ENCODE results near the gene KLHL11. TPM values are rescaled to one million over a fixed set of nuclear protein-coding genes. Genes with fewer than 3 reads are reported as not detected.

KLHL11 gene
- polyA plus RNA-seq, 2 donors, result 0.59 to 0.74 TPM

DNA sequence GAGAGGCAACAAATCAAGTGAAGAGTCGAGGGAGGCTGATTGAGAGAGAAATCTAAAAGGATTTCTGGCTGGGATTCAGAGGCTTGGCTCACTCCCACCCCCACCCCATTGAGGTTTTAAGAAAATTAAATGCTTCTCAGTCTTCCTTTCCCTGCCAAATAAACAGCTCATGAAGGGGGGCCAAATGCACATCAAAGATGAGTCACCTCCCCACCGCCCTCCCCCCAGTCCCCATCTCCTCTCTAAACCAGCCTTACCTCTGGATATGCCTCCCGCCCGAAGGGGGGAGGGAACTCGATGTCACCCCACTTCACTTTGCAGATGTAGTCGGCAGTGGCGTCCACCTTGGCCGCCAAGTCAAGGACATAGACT lies 41.9 kb upstream of the KLHL11 start:
- WGBS, 2 donors, result 79 to 83% methylated on average over 8 of the region's 8 CpGs
- no peaks in the 10 kb centered on the region for H3K27me3 ChIP-seq (ENCODE audit: control insufficient read depth in 1 of 2, insufficient read depth in 2 of 2, low read length in 2 of 2)
- no peaks in the 10 kb centered on the region for H3K9me3 ChIP-seq (ENCODE audit: control insufficient read depth in 2 of 2, insufficient read depth in 1 of 2, low read depth in 1 of 2, low read length in 1 of 2)
- H3K4me3 ChIP-seq (ENCODE audit: low read depth in 1 of 2, low read length in 2 of 2), result no peak overlapping the region
- H3K27ac ChIP-seq (ENCODE audit: low read depth in 2 of 2, low read length in 1 of 2), result no peak overlapping the region
- H3K36me3 ChIP-seq (ENCODE audit: control insufficient read depth in 2 of 2, insufficient read depth in 2 of 2, low read length in 1 of 2), result peaks cover 38 to 70% of the 10 kb centered on the region in 2 donors
- H3K4me1 ChIP-seq (ENCODE audit: control insufficient read depth in 2 of 2, insufficient read depth in 2 of 2, low read length in 1 of 2), result peaks cover 0 to 5% of the 10 kb centered on the region in 2 donors

DNA sequence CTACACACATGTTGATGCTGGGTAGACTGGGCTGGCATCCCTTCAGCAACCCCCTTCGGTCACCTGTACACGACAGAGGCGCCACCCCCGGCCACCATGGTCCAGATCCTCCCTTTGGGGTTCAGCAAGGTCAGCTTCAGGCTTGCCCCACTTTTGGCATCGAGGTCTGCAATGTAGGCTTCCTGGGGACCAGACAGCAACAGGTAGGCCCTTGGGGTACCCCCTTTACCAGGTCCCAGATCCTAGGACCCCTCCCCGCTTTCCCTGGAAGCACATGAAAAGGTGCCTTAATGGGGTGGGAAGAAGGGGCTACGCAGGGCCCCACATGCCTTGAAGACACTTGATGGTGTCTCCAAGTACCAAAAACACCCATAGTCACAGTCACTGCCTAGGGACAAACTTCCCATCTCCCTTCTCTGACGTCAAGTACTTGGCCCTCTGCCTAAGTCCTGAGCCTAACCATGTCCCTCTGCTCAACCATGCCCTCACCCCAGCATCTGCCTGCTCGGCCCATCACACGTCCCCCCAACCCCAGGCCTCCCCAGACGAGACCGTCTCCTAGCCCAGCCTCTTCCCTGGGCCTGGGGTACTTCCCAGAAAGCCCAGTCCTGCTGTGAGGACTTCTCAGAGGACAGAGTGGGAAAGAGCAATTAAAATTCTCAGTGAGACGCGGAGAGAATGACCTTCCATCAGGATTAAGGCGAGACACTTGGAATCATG lies 41.4 kb upstream of the KLHL11 start:
- 86 to 87% methylated on average over 15 of the region's 15 CpGs for WGBS, 2 donors
- peaks cover 38 to 71% of the 10 kb centered on the region in 2 donors for H3K36me3 ChIP-seq (ENCODE audit: control insufficient read depth in 2 of 2, insufficient read depth in 2 of 2, low read length in 1 of 2)
- H3K4me3 ChIP-seq (ENCODE audit: low read depth in 1 of 2, low read length in 2 of 2), result no peak overlapping the region
- no peaks in the 10 kb centered on the region for H3K27me3 ChIP-seq (ENCODE audit: control insufficient read depth in 1 of 2, insufficient read depth in 2 of 2, low read length in 2 of 2)
- H3K4me1 ChIP-seq (ENCODE audit: control insufficient read depth in 2 of 2, insufficient read depth in 2 of 2, low read length in 1 of 2), result peaks cover 0 to 5% of the 10 kb centered on the region in 2 donors
- H3K27ac ChIP-seq (ENCODE audit: low read depth in 2 of 2, low read length in 1 of 2), result no peak overlapping the region
- H3K9me3 ChIP-seq (ENCODE audit: control insufficient read depth in 2 of 2, insufficient read depth in 1 of 2, low read depth in 1 of 2, low read length in 1 of 2), result no peaks in the 10 kb centered on the region

GRCh38 chr17:41905172-41905571 lies 39.9 kb upstream of the KLHL11 start:
- Histone ChIP-seq H3K4me3 (ENCODE audit: low read depth in 1 of 2, low read length in 2 of 2) (no peak overlapping the region), H3K4me1 (ENCODE audit: control insufficient read depth in 2 of 2, insufficient read depth in 2 of 2, low read length in 1 of 2) (peaks cover 0 to 2% of the 10 kb centered on the region in 2 donors), H3K27ac (ENCODE audit: low read depth in 2 of 2, low read length in 1 of 2) (no peak overlapping the region), H3K27me3 (ENCODE audit: control insufficient read depth in 1 of 2, insufficient read depth in 2 of 2, low read length in 2 of 2) (no peaks in the 10 kb centered on the region), H3K9me3 (ENCODE audit: control insufficient read depth in 2 of 2, insufficient read depth in 1 of 2, low read depth in 1 of 2, low read length in 1 of 2) (no peaks in the 10 kb centered on the region), H3K36me3 (ENCODE audit: control insufficient read depth in 2 of 2, insufficient read depth in 2 of 2, low read length in 1 of 2) (peaks cover 24 to 66% of the 10 kb centered on the region in 2 donors)
- WGBS, 2 donors, result 89 to 93% methylated on average over 4 of the region's 4 CpGs

GRCh38 chr17:41904242-41904841 lies 39.1 kb upstream of the KLHL11 start:
- Histone ChIP-seq H3K4me3 (ENCODE audit: low read depth in 1 of 2, low read length in 2 of 2) (no peak overlapping the region), H3K9me3 (ENCODE audit: control insufficient read depth in 2 of 2, insufficient read depth in 1 of 2, low read depth in 1 of 2, low read length in 1 of 2) (no peaks in the 10 kb centered on the region), H3K27me3 (ENCODE audit: control insufficient read depth in 1 of 2, insufficient read depth in 2 of 2, low read length in 2 of 2) (no peaks in the 10 kb centered on the region), H3K27ac (ENCODE audit: low read depth in 2 of 2, low read length in 1 of 2) (no peak overlapping the region), H3K4me1 (ENCODE audit: control insufficient read depth in 2 of 2, insufficient read depth in 2 of 2, low read length in 1 of 2) (peaks cover 0 to 2% of the 10 kb centered on the region in 2 donors), H3K36me3 (ENCODE audit: control insufficient read depth in 2 of 2, insufficient read depth in 2 of 2, low read length in 1 of 2) (peaks cover 17 to 62% of the 10 kb centered on the region in 2 donors)
- 92 to 96% methylated on average over 7 of the region's 7 CpGs for WGBS, 2 donors

DNA sequence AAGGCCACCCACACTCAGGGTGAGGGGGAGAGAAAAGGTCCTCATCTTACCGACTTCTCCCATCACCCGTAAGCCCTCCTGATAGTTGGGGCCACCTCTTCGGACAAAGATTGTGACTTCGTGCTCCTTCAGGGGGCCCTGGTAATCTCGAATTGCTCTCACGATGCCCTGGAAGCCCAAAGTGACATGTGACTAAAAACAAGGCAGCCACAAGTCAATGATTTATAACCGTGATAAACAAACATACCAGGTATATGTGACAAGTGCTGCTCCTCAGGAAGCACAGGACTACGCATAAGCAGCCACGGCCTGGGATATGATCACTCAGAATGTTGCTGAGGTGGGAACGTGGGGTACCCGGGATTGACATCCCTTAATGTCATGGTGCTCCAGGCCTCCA lies 36.4 kb upstream of the KLHL11 start:
- Histone ChIP-seq H3K4me3 (ENCODE audit: low read depth in 1 of 2, low read length in 2 of 2) (no peak overlapping the region), H3K36me3 (ENCODE audit: control insufficient read depth in 2 of 2, insufficient read depth in 2 of 2, low read length in 1 of 2) (peaks cover 16 to 54% of the 10 kb centered on the region in 2 donors), H3K9me3 (ENCODE audit: control insufficient read depth in 2 of 2, insufficient read depth in 1 of 2, low read depth in 1 of 2, low read length in 1 of 2) (no peaks in the 10 kb centered on the region), H3K27ac (ENCODE audit: low read depth in 2 of 2, low read length in 1 of 2) (no peak overlapping the region), H3K4me1 (ENCODE audit: control insufficient read depth in 2 of 2, insufficient read depth in 2 of 2, low read length in 1 of 2) (no peaks in the 10 kb centered on the region), H3K27me3 (ENCODE audit: control insufficient read depth in 1 of 2, insufficient read depth in 2 of 2, low read length in 2 of 2) (no peaks in the 10 kb centered on the region)
- WGBS, 2 donors, result 87 to 91% methylated on average over 10 to 11 of the region's 11 CpGs

- WGBS, 2 donors, result 95% methylated on average over 6 of the region's 6 CpGs
- no peaks in the 10 kb centered on the region for H3K4me1 ChIP-seq (ENCODE audit: control insufficient read depth in 2 of 2, insufficient read depth in 2 of 2, low read length in 1 of 2)
- no peaks in the 10 kb centered on the region for H3K9me3 ChIP-seq (ENCODE audit: control insufficient read depth in 2 of 2, insufficient read depth in 1 of 2, low read depth in 1 of 2, low read length in 1 of 2)
- H3K4me3 ChIP-seq (ENCODE audit: low read depth in 1 of 2, low read length in 2 of 2), result no peak overlapping the region
- H3K27me3 ChIP-seq (ENCODE audit: control insufficient read depth in 1 of 2, insufficient read depth in 2 of 2, low read length in 2 of 2), result no peaks in the 10 kb centered on the region
- peaks cover 23 to 59% of the 10 kb centered on the region in 2 donors for H3K36me3 ChIP-seq (ENCODE audit: control insufficient read depth in 2 of 2, insufficient read depth in 2 of 2, low read length in 1 of 2)
- H3K27ac ChIP-seq (ENCODE audit: low read depth in 2 of 2, low read length in 1 of 2), result no peak overlapping the region
Observed at GRCh38 chr17:41896726-41897125, 31.5 kb upstream of the KLHL11 start.

GRCh38 chr17:41895617-41896016 lies 30.4 kb upstream of the KLHL11 start:
- 47 to 68% methylated on average over 5 of the region's 5 CpGs for WGBS, 2 donors
- Histone ChIP-seq H3K36me3 (ENCODE audit: control insufficient read depth in 2 of 2, insufficient read depth in 2 of 2, low read length in 1 of 2) (peaks cover 30 to 56% of the 10 kb centered on the region in 2 donors), H3K4me3 (ENCODE audit: low read depth in 1 of 2, low read length in 2 of 2) (no peak overlapping the region), H3K4me1 (ENCODE audit: control insufficient read depth in 2 of 2, insufficient read depth in 2 of 2, low read length in 1 of 2) (no peaks in the 10 kb centered on the region), H3K9me3 (ENCODE audit: control insufficient read depth in 2 of 2, insufficient read depth in 1 of 2, low read depth in 1 of 2, low read length in 1 of 2) (no peaks in the 10 kb centered on the region), H3K27me3 (ENCODE audit: control insufficient read depth in 1 of 2, insufficient read depth in 2 of 2, low read length in 2 of 2) (no peaks in the 10 kb centered on the region), H3K27ac (ENCODE audit: low read depth in 2 of 2, low read length in 1 of 2) (peak overlapping the region in 1 of 2 donors; percentile 54)

- WGBS, 2 donors, result 55% methylated on average over 7 of the region's 7 CpGs
- Histone ChIP-seq H3K4me3 (ENCODE audit: low read depth in 1 of 2, low read length in 2 of 2) (no peak overlapping the region), H3K36me3 (ENCODE audit: control insufficient read depth in 2 of 2, insufficient read depth in 2 of 2, low read length in 1 of 2) (peaks cover 30 to 56% of the 10 kb centered on the region in 2 donors), H3K27ac (ENCODE audit: low read depth in 2 of 2, low read length in 1 of 2) (peak overlapping the region in 1 of 2 donors; percentile 54), H3K4me1 (ENCODE audit: control insufficient read depth in 2 of 2, insufficient read depth in 2 of 2, low read length in 1 of 2) (no peaks in the 10 kb centered on the region), H3K9me3 (ENCODE audit: control insufficient read depth in 2 of 2, insufficient read depth in 1 of 2, low read depth in 1 of 2, low read length in 1 of 2) (no peaks in the 10 kb centered on the region), H3K27me3 (ENCODE audit: control insufficient read depth in 1 of 2, insufficient read depth in 2 of 2, low read length in 2 of 2) (no peaks in the 10 kb centered on the region)
Observed at GRCh38 chr17:41894791-41895331, 29.6 kb upstream of the KLHL11 start.

DNA sequence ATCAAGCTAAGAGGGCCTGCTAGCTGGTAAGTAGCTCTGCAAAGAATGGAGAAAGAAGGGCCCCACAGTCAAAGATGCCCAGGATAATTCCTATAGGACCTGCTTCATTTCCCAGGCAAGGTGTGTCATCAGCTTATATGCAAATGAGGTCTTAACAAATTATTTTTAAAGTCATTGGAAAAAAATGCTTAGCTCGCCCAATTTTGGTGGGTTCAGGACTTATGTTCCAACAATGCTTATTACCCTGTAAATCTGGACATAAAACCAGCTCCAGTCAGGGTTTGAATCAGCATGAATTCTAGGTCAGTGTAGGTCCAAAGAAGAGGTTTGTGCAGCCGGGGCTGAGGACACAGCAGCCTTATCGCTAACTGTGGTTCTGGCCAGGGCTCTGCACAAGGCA lies 28.2 kb upstream of the KLHL11 start:
- whole genome bisulfite sequencing, 2 donors, result 80 to 85% methylated on average over 3 of the region's 3 CpGs
- Histone ChIP-seq H3K27me3 (ENCODE audit: control insufficient read depth in 1 of 2, insufficient read depth in 2 of 2, low read length in 2 of 2) (no peaks in the 10 kb centered on the region), H3K27ac (ENCODE audit: low read depth in 2 of 2, low read length in 1 of 2) (no peak overlapping the region), H3K36me3 (ENCODE audit: control insufficient read depth in 2 of 2, insufficient read depth in 2 of 2, low read length in 1 of 2) (peaks cover 30 to 51% of the 10 kb centered on the region in 2 donors), H3K9me3 (ENCODE audit: control insufficient read depth in 2 of 2, insufficient read depth in 1 of 2, low read depth in 1 of 2, low read length in 1 of 2) (no peaks in the 10 kb centered on the region), H3K4me3 (ENCODE audit: low read depth in 1 of 2, low read length in 2 of 2) (no peak overlapping the region), H3K4me1 (ENCODE audit: control insufficient read depth in 2 of 2, insufficient read depth in 2 of 2, low read length in 1 of 2) (no peaks in the 10 kb centered on the region)

Measured in esophagus (tissue), 2 donors.